K562 (cell line): ENCODE data around the gene TRPM4. TPM values are rescaled to one million over a fixed set of nuclear protein-coding genes. Genes with fewer than 3 reads are reported as not detected.

Source experiments
- ATAC-seq: fragments of 200-7000 bp; cut with Tn5 transposase; 3 replicates; pipeline ENCODE4 v1.9.1; 2020; ENCODE audit warnings: moderate library complexity
- BruUV-seq: library from RNA; stranded (reverse); fragments of 400-500 nt; replicated peaks from 2 replicates; lab custom pipeline; 2021; lab: Mats Ljungman, UMichigan
- CTCF ChIA-PET: fragments of 300-600 bp; formaldehyde crosslinking; extraction: SDS; loops from one replicate; lab custom pipeline; 2021; ENCODE audit warnings: low intra/inter-chr PET ratio; lab: Yijun Ruan, JAX
- POLR2A ChIA-PET: fragments of 300-600, 350-650 bp; sonication (Branson Sonifier 250); formaldehyde crosslinking; extraction: SDS; loops from one replicate; lab custom pipeline; 2021; ENCODE audit warnings: antibody characterized with exemption, inconsistent platforms; lab: Yijun Ruan, JAX
- DNase-seq, 4 experiments: peaks; one replicate each; pipeline versions ENCODE4 v3.0.0 to v3.0.0-alpha.2; 2011 to 2018; ENCODE audit warnings: low spot score in 3 of 4, mixed read lengths in 3 of 4; ENCODE audit errors: extremely low read depth in 1 of 4
- FAIRE-seq: peaks from 2 replicates; lab custom pipeline; 2011; peaks lifted over from hg19 to GRCh38; lab: Jason Lieb, UNC
- H2AFZ ChIP-seq: 2 replicates; pipeline ENCODE4 v1.6.0; 2011; ENCODE audit warnings: low read depth, low read length, control low read depth, inconsistent platforms
- H3K27ac ChIP-seq: fragments of 200-600 bp; 3 replicates; pipeline ENCODE4 v1.8.0; 2011; ENCODE audit warnings: low read depth, mild to moderate bottlenecking, control low read depth, inconsistent platforms, low read length, moderate library complexity, mixed read lengths; ENCODE audit errors: extremely low read depth
- H3K27me3 ChIP-seq, 2 experiments: fragments of 300-600 bp in 1 of 2; 2 replicates in 1 of 2; 3 replicates in 1 of 2; pipeline versions ENCODE4 v1.6.0 to v1.8.0; 2011; ENCODE audit warnings: inconsistent platforms in 2 of 2, low read length in 2 of 2, mild to moderate bottlenecking in 1 of 2, mixed read lengths in 1 of 2, moderate library complexity in 1 of 2; ENCODE audit not compliant: control insufficient read depth in 2 of 2, insufficient read depth in 2 of 2
- H3K36me3 ChIP-seq: fragments of 300-600 bp; 3 replicates; pipeline ENCODE4 v1.8.0; 2011; ENCODE audit warnings: mild to moderate bottlenecking, low read length, inconsistent platforms; ENCODE audit not compliant: control insufficient read depth, insufficient read depth
- H3K4me1 ChIP-seq, 2 experiments: fragments of 200-600 bp in 1 of 2; replicated peaks in 1 of 2; 2 replicates in 1 of 2; 3 replicates in 1 of 2; pipeline versions ENCODE4 v1.5.1 to v1.8.0; 2011; ENCODE audit warnings: inconsistent platforms in 2 of 2, low read length in 2 of 2, mild to moderate bottlenecking in 1 of 2, mixed read lengths in 1 of 2, moderate library complexity in 1 of 2; ENCODE audit not compliant: control insufficient read depth in 2 of 2, insufficient read depth in 2 of 2
- H3K4me2 ChIP-seq: 2 replicates; pipeline ENCODE4 v1.6.1; 2011; ENCODE audit warnings: low read length, control low read depth, inconsistent platforms, mixed read lengths; ENCODE audit not compliant: insufficient read depth
- H3K4me3 ChIP-seq: fragments of 200-600 bp; sonication (generic), shearing (Covaris generic); 2 replicates; pipeline ENCODE4 v1.5.1; 2016; ENCODE audit warnings: control low read depth, inconsistent platforms
- H3K79me2 ChIP-seq: fragments of 200-600 bp; 3 replicates; pipeline ENCODE4 v1.8.0; 2011; ENCODE audit warnings: low read length, inconsistent platforms; ENCODE audit not compliant: control insufficient read depth, insufficient read depth
- H3K9ac ChIP-seq, 2 experiments: 2 replicates each; pipeline versions ENCODE4 v1.6.0 to v1.6.1; 2011; ENCODE audit warnings: low read depth in 2 of 2, low read length in 2 of 2, control low read depth in 1 of 2, inconsistent platforms in 1 of 2, mild to moderate bottlenecking in 1 of 2, mixed read lengths in 1 of 2; ENCODE audit not compliant: insufficient read depth in 1 of 2
- H3K9me1 ChIP-seq: one replicate; pipeline ENCODE4 v1.6.0; 2011; ENCODE audit warnings: inconsistent platforms, mild to moderate bottlenecking, low read length, moderate library complexity; ENCODE audit not compliant: control insufficient read depth, insufficient read depth
- H3K9me3 ChIP-seq: replicated peaks from 2 replicates; pipeline ENCODE4 v1.5.1; 2011; ENCODE audit warnings: low read depth, low read length, inconsistent platforms; ENCODE audit not compliant: control insufficient read depth, insufficient read depth
- H4K20me1 ChIP-seq: replicated peaks from 2 replicates; pipeline ENCODE4 v1.6.1; 2011; ENCODE audit warnings: low read length, inconsistent platforms, mixed read lengths; ENCODE audit not compliant: control insufficient read depth, insufficient read depth
- WGBS: fragments of 100-300 bp; shearing (Covaris generic); methylation state at CpG from one replicate; pipeline ENCODE4 v1.1.6; 2016; ENCODE audit warnings: low coverage, mixed read lengths; ENCODE audit not compliant: insufficient coverage; ENCODE audit errors: missing lambda C conversion rate; 5-methylcytosine and 5-hydroxymethylcytosine counted together
- in situ Hi-C: fragments of 300-500 bp; cut with MboI; formaldehyde crosslinking; loops from 4 replicates; pipeline ENCODE4 v1.15.0; 2018; ENCODE audit warnings: inconsistent platforms, mixed read lengths
- intact Hi-C: fragments of 100-400 bp; cut with micrococcal nuclease; formaldehyde crosslinking; loops from 2 replicates; pipeline ENCODE4 v1.14.2; 2022
- polyA plus RNA-seq, 8 experiments: library from polyadenylated mRNA; depleted of rRNA in 4 of 8; stranded (reverse) in 5 of 8; unstranded in 3 of 8; fragments of >200 nt; fragmentation: Nextera tagmentation in 2 of 8; fragmentation: Illumina TruSeq in 1 of 8; extraction: Ambion mirVana in 2 of 8; extraction: Trizol in 1 of 8; gene quantifications; 2 replicates each; pipeline versions ENCODE4 v1.2.1 to v1.2.3, GENCODE V29; 2011 to 2014; ENCODE audit warnings: inconsistent platforms in 1 of 8, missing spikeins in 1 of 8
- total RNA-seq, 7 experiments: library from RNA; depleted of rRNA in 6 of 7; stranded (reverse); fragments of >200 nt in 6 of 7; fragmentation: Illumina TruSeq in 2 of 7; extraction: Trizol in 2 of 7; gene quantifications; 2 replicates each; pipeline versions ENCODE4 v1.2.1 to v1.2.3, GENCODE V29; 2011 to 2021; ENCODE audit warnings: low replicate concordance in 1 of 7
- TF ChIP-seq, protein P1 (sequence below): fragments of 450-650 bp; IDR thresholded peaks from 2 replicates; pipeline ENCODE4 v1.6.1; 2018; ENCODE audit not compliant: partially characterized antibody
- TF ChIP-seq, protein P2 (sequence below): sonication (generic); formaldehyde crosslinking; IDR thresholded peaks from 2 replicates; pipeline ENCODE4 v1.8.0; 2022; ENCODE audit warnings: missing genetic modification reagents, mild to moderate bottlenecking, moderate library complexity, borderline replicate concordance

Gene TRPM4
- total and polyA plus RNA-seq, 9 of the 15 experiments (the other 6 are each of a cell fraction or from before 2014, with no cell fraction given), result 6.5 to 45.4 (median 15.2) TPM

DNA sequence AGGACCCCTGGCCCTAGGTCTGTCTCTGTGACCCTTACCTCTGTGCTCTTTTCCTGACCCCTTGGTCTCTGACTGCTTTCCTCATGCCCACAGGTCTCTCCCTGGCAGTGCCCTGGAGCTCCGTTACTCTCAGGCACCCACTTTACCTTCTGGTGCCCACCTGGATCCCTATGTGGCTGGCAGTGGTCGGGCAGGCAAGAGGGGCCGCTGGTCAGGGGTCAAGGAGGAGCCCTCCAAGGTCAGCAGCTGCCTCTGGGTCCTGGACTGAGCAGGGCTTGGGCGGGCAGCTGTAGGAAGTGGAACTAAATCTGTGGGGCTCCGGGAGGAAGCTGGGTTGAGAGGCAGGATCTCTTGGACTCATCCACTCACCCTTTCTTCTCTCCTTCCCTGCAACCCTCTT, 21.9 kb upstream of the TRPM4 start:
- Histone ChIP-seq H2AFZ (no peak overlapping the region), H3K9me1 (no peaks in the 10 kb centered on the region), H3K27me3 (no peaks in the 10 kb centered on the region), H3K9ac (peak overlapping the region in 1 of 2 experiments; percentile 31; a peak in 2 of 4 replicates)
- ATAC-seq (no peak), DNase-seq (no peak)
- no TSS peak for BruUV-seq
- in situ Hi-C loops, result no loop called here
- ChIA-PET CTCF (no interaction called here), POLR2A (interaction anchor here (0.7 kb wide), 1 partner anchor 916 kb away, joined by 3 read pairs; no protein-coding TSS in a partner anchor)
- WGBS, result 81% methylated on average over 5 of the region's 5 CpGs
- TF ChIP-seq, protein P1, sequence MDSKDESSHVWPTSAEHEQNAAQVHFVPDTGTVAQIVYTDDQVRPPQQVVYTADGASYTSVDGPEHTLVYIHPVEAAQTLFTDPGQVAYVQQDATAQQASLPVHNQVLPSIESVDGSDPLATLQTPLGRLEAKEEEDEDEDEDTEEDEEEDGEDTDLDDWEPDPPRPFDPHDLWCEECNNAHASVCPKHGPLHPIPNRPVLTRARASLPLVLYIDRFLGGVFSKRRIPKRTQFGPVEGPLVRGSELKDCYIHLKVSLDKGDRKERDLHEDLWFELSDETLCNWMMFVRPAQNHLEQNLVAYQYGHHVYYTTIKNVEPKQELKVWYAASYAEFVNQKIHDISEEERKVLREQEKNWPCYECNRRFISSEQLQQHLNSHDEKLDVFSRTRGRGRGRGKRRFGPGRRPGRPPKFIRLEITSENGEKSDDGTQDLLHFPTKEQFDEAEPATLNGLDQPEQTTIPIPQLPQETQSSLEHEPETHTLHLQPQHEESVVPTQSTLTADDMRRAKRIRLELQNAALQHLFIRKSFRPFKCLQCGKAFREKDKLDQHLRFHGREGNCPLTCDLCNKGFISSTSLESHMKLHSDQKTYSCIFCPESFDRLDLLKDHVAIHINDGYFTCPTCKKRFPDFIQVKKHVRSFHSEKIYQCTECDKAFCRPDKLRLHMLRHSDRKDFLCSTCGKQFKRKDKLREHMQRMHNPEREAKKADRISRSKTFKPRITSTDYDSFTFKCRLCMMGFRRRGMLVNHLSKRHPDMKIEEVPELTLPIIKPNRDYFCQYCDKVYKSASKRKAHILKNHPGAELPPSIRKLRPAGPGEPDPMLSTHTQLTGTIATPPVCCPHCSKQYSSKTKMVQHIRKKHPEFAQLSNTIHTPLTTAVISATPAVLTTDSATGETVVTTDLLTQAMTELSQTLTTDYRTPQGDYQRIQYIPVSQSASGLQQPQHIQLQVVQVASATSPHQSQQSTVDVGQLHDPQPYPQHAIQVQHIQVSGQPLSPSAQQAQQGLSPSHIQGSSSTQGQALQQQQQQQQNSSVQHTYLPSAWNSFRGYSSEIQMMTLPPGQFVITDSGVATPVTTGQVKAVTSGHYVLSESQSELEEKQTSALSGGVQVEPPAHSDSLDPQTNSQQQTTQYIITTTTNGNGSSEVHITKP, result peak; percentile 39
- TF ChIP-seq, protein P2, sequence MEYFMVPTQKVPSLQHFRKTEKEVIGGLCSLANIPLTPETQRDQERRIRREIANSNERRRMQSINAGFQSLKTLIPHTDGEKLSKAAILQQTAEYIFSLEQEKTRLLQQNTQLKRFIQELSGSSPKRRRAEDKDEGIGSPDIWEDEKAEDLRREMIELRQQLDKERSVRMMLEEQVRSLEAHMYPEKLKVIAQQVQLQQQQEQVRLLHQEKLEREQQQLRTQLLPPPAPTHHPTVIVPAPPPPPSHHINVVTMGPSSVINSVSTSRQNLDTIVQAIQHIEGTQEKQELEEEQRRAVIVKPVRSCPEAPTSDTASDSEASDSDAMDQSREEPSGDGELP (CRISPR knock-in tag), result no peak
- TF ChIP-seq, all 486 proteins: peak for 1
- intact Hi-C loops, result no loop called here
- peaks cover 9 to 51% of the 10 kb centered on the region in 2 experiments; a peak in 3 of 5 replicates for H3K4me1 ChIP-seq
- H3K4me2 ChIP-seq, result peak overlapping the region; percentile 32
- FAIRE-seq, result no peak
- peak overlapping the region; percentile 46; the same call in 2 of the 3 replicates for H3K27ac ChIP-seq
- no peaks in the 10 kb centered on the region for H3K9me3 ChIP-seq
- H3K4me3 ChIP-seq, result no peak overlapping the region
- peaks cover 50% of the 10 kb centered on the region; the same call in 2 of the 3 replicates for H3K36me3 ChIP-seq
- H4K20me1 ChIP-seq, result no peaks in the 10 kb centered on the region
- H3K79me2 ChIP-seq, result no peaks in the 10 kb centered on the region; the same call in 2 of the 3 replicates
